Stimulated activated CD8-positive, alpha-beta memory T cell treated with anti-CD3 and anti-CD28 coated beads, Interleukin-7, amount 100 ng/mL, for 24 hours (primary cell): Measurements from ENCODE around the gene ENOPH1.
"Not testable (repeated sequence)": the region's sequence is repeated elsewhere in the genome, so short reads cannot be mapped to it uniquely, and the experiment has no call there.

ENCODE experiments used
- DNase-seq: peaks from one replicate; pipeline ENCODE4 v3.0.0-alpha.2; 2020; ENCODE audit warnings: low read depth

The ENOPH1 gene

GRCh38 chr4:82430193-82430963 is at the start of gene ENOPH1, which contains the start of gene HNRNPDL:
Gene ENOPH1, plus strand, starts transcription at chr4:82430590. Its CDS starts 240 bp downstream, at chr4:82430830.
Gene HNRNPDL, minus strand, starts transcription at chr4:82430462. Its CDS starts 772 bp downstream, at chr4:82429690.
- peak; percentile 98 for DNase-seq

- DNase-seq, result no peak
These were observed 49.6 kb upstream of the ENOPH1 start for GRCh38 chr4:82380831-82381230.

- DNase-seq, result no peak
These were observed 49.2 kb upstream of the ENOPH1 start for GRCh38 chr4:82381235-82381634.

- DNase-seq, result no peak
These were observed 48.6 kb upstream of the ENOPH1 start for GRCh38 chr4:82381661-82382296.

- DNase-seq, result no peak
These were observed 47.6 kb upstream of the ENOPH1 start for GRCh38 chr4:82382751-82383150.

- not testable (repeated sequence) for DNase-seq
These were observed 44.1 kb upstream of the ENOPH1 start for GRCh38 chr4:82386312-82386711.

- no peak for DNase-seq
These were observed 42.0 kb upstream of the ENOPH1 start for GRCh38 chr4:82388405-82388804.

- not testable (repeated sequence) for DNase-seq
These were observed 40.3 kb upstream of the ENOPH1 start for GRCh38 chr4:82390061-82390460.

GRCh38 chr4:82394896-82395295 is 35.5 kb upstream of the ENOPH1 start:
- no peak for DNase-seq

GRCh38 chr4:82397527-82397926 is 32.9 kb upstream of the ENOPH1 start:
- DNase-seq, result no peak

- no peak for DNase-seq
These were observed 32.1 kb upstream of the ENOPH1 start for GRCh38 chr4:82398263-82398662.

- DNase-seq, result no peak
These were observed 28.8 kb upstream of the ENOPH1 start for GRCh38 chr4:82401600-82401999.

- DNase-seq, result no peak
These were observed 28.1 kb upstream of the ENOPH1 start for GRCh38 chr4:82402196-82402775.

- DNase-seq, result no peak
These were observed 26.7 kb upstream of the ENOPH1 start for GRCh38 chr4:82403725-82404124.

- not testable (repeated sequence) for DNase-seq
These were observed 15.3 kb upstream of the ENOPH1 start for GRCh38 chr4:82415061-82415460.

- DNase-seq, result no peak
These were observed 14.4 kb upstream of the ENOPH1 start for GRCh38 chr4:82415922-82416365.

GRCh38 chr4:82419451-82419850 is 10.9 kb upstream of the ENOPH1 start:
- no peak for DNase-seq

- no peak for DNase-seq
These were observed 8.4 kb upstream of the ENOPH1 start for GRCh38 chr4:82421796-82422560.

GRCh38 chr4:82422616-82423015 is 7.8 kb upstream of the ENOPH1 start:
- DNase-seq, result no peak

- no peak for DNase-seq
These were observed 6.9 kb upstream of the ENOPH1 start for GRCh38 chr4:82423245-82424054.

- DNase-seq, result no peak
These were observed 4.9 kb upstream of the ENOPH1 start for GRCh38 chr4:82425478-82425877.
